H1 (cell line): ENCODE data around the gene PSMB1. TPM values are rescaled to one million over a fixed set of nuclear protein-coding genes. Genes with fewer than 3 reads are reported as not detected.

ENCODE experiments used
- KDM1A ChIP-seq: fragments of 200-600, 300-600 bp; sonication (generic); IDR thresholded peaks from 2 replicates; pipeline ENCODE4 v1.7.1; 2016; ENCODE audit warnings: mild to moderate bottlenecking, low read length, borderline replicate concordance
- SIN3A ChIP-seq, 2 experiments: IDR thresholded peaks in 1 of 2; conservative IDR thresholded peaks in 1 of 2; 2 replicates each; pipeline ENCODE4 v1.6.1; 2011 to 2012; ENCODE audit warnings: low read length in 2 of 2, improper control_type of control experiment in 1 of 2, low read depth in 1 of 2, mild to moderate bottlenecking in 1 of 2
- polyA plus RNA-seq, 7 experiments: library from polyadenylated mRNA; depleted of rRNA in 3 of 7; stranded (reverse) in 5 of 7; unstranded in 2 of 7; fragments of >200 nt in 5 of 7; fragments of 200-250 nt in 2 of 7; gene quantifications; 1 replicate in 5 of 7; 2 replicates in 1 of 7; 4 replicates in 1 of 7; pipeline versions ENCODE4 v1.2.1 to v1.2.3, GENCODE V29; 2011 to 2013; ENCODE audit warnings: missing spikeins in 2 of 7, mixed read lengths in 2 of 7
- total RNA-seq: library from RNA; stranded (reverse); fragmentation: NEBNext Ultra II Directional; extraction: Animal tissue kit (Norgen Biotek cat#: 25700); gene quantifications from 2 replicates; pipeline ENCODE4 v1.2.1, GENCODE V29; 2021
- TF ChIP-seq, protein P1 (sequence below): IDR thresholded peaks from 2 replicates; pipeline ENCODE4 v1.6.1; 2012; ENCODE audit warnings: inconsistent platforms
- TF ChIP-seq, protein P2 (sequence below): IDR thresholded peaks from 2 replicates; pipeline ENCODE4 v1.6.1; 2011; ENCODE audit warnings: low read length, improper control_type of control experiment

The PSMB1 gene
- total and polyA plus RNA-seq, 2 of the 8 experiments (the other 6 are each of a cell fraction or from before 2014, with no cell fraction given), result 237 to 609 TPM

- no peak for TF ChIP-seq SIN3A (conservative IDR thresholded peaks at IDR 0.05 in 1 of 2, IDR thresholded peaks at IDR 0.05 in 1 of 2; ENCODE audit: low read depth in 1 of 2, low read length in 2 of 2)
- TF ChIP-seq, protein P1, sequence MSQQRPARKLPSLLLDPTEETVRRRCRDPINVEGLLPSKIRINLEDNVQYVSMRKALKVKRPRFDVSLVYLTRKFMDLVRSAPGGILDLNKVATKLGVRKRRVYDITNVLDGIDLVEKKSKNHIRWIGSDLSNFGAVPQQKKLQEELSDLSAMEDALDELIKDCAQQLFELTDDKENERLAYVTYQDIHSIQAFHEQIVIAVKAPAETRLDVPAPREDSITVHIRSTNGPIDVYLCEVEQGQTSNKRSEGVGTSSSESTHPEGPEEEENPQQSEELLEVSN, result no peak
- TF ChIP-seq, protein P2, sequence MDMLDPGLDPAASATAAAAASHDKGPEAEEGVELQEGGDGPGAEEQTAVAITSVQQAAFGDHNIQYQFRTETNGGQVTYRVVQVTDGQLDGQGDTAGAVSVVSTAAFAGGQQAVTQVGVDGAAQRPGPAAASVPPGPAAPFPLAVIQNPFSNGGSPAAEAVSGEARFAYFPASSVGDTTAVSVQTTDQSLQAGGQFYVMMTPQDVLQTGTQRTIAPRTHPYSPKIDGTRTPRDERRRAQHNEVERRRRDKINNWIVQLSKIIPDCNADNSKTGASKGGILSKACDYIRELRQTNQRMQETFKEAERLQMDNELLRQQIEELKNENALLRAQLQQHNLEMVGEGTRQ, result no peak
- no peak for TF ChIP-seq KDM1A
Observed at GRCh38 chr6:170590725-170591124, 37.6 kb upstream of the PSMB1 start (continued).
